Stimulated activated CD4-positive, alpha-beta T cell treated with anti-CD3 and anti-CD28 coated beads, Interleukin-4, amount 100 ng/mL, for 24 hours (primary cell): ENCODE data around the gene PFKL.

Experiments
- DNase-seq: peaks from one replicate; pipeline ENCODE4 v3.0.0-alpha.2; 2020

The PFKL gene

GRCh38 chr21:44314561-44314960 lies 14.7 kb downstream of the PFKL start:
- DNase-seq, result no peak

DNA sequence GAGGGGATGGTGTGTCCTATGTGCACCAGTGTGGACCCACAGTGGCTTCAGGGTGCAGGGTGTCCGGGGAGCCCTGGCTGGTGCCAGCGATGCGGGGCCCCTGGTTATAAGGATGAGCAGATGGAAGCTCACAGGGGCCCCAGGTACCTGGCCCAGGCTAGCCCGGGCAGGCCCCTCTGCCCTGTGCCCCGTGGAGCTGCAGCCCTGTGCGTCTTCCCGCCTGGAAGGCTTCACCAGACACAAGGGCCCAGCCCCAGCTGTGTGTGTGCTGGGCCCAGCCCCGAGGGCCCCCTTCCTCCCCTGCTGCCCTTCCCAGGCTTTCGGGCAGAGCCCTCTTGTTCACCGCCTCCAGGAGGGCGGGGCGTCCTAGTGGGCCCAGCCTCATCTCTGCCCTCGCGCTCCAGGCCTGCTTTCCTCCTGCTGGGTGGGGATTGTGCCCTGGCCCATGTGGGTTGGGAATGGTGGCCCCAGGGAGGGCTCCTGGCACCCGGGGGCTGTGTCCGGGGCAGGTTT lies 15.9 kb downstream of the PFKL start:
- no peak for DNase-seq

DNA sequence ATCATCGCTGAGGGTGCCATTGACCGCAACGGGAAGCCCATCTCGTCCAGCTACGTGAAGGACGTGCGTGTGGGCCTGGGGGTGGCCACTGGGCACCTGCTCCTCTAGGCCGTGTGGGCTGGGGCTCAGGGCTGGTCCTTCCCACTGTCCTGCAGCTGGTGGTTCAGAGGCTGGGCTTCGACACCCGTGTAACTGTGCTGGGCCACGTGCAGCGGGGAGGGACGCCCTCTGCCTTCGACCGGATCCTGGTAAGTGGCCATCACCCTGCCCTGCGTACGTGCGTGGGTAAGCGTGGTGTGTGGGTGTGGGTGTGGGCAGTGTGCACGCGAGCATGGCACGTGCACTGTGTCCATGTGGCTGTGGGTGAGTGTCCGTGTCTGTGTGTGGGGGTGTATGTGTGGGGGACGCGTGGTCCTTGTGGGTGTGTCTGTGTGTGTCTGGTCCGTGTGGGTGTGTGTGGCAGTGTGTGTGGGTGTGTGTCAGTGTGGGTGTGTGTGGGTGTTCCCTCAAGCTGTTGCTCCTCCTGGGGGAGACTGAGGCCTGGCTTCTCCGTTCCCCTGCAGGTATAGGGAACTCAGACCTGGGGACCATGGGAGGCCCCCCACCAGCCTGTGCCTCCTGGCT lies 16.5 kb downstream of the PFKL start:
- DNase-seq, result no peak

GRCh38 chr21:44317241-44317782 lies 17.5 kb downstream of the PFKL start:
- DNase-seq, result no peak

DNA sequence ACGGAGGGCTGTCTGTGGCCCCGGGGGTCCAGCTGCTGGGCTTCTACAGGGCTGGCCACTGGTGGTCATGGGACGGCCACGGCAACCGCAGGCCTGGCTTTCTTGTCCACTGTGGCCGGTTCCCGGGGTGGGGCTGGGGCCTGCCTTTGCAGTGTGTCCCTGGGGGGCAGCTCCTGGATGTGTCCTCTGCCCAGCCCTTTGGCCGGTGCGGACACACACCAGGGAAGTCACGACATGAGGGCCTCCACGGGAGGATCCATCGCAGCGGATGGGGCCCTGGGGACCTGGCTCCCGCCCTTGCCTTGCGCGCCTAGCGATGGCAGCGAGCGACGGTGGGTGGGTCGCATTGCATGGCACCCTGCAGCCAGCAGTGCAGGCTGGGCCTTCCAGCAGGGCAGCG lies 18.0 kb downstream of the PFKL start:
- DNase-seq, result no peak

DNA sequence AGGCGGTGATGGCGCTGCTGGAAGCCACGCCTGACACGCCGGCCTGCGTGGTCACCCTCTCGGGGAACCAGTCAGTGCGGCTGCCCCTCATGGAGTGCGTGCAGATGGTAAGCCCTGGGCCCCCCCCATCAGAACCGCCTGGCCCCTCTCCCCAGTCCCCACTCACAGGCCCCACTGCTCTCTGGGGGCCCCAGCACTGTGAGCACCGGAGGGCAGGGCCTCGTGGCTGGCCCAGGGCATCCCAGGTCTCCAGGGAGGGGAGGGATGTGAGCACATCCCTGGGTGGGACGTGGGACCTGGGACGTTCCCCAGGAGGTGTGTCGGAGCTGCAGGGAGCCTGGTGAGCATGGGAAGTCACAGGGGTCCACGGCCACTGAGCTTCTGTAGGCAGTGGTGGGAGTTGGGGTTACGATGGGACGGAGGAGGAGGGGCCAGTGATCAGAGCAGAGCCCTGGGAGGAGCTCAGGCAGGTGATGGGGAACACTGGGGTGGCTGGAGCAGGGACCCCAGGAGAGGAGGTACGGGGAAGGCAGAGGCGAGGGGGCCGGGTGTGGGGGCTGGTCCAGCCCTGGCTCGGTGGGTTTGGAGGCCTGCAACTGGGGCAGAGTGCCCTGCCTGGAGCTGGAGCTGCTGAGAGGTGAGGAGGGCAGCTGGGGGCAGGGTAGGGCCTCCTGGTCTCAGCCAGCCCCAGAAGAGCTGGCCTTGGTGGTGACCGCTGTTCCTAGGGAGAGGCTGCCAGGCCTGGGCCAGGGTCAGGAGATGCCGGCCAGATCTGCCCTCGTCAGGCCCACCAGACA lies 18.8 kb downstream of the PFKL start:
- DNase-seq, result no peak

- no peak for DNase-seq
Measured at GRCh38 chr21:44319407-44320065, 19.7 kb downstream of the PFKL start.

- no peak for DNase-seq
Measured at GRCh38 chr21:44320847-44321246, 21.0 kb downstream of the PFKL start.

DNA sequence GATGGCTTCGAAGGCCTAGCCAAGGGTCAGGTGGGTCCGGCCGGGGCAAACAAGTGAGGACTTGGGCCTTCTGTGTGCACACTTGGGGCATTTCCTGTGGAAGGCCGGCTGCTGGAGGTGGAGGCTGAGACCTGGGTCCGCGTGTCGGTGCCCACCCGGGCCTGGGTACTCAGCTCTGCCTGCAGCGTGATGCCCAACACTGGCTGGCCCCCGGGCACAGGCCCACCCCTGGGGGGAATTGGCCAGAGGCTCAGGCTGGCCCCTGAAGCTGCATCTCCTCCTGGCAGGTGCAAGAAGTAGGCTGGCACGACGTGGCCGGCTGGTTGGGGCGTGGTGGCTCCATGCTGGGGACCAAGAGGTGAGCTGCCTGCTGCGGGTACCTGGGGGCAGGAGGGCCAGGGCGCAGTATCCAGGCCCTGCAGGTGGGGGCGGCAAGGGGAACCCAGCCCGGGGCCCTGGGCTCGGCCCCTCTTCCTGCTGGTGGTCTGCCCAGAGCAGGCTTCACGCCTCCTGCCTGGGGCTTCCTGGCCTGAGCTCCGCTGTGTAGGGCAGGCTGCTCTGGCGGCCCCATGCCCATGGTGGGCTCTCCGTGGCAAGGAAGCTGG lies 22.1 kb downstream of the PFKL start:
- no peak for DNase-seq

DNA sequence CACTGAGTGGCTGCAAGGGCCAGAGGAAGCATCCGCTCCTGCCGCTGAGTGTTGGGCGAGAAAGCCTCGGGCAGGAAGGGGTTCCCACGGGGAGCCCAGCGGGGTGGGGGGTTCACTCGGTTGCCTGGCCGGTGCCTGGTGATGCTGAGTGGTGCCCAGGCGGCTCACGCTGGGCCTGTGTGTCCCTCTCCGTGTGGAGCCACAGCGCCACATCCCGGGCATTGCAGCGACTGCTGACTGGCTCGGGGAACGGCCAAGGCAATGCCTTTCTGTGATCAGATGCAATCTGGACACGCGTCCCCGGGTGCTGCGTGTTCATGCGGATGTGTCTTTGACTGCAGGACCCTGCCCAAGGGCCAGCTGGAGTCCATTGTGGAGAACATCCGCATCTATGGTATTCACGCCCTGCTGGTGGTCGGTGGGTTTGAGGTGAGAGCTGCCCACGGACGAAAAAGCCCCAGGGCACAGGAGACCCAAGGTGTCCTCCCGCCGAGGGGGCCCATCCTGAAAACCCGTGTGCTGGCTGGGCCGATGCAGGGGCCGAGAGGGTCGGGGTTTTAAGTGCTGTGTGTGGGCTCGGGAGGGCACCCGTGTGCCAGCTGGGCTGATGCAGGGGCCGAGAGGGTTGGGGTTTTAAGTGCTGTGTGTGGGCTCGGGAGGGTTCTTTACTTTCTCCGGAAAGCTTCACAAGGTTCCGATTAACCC lies 22.9 kb downstream of the PFKL start:
- no peak for DNase-seq

DNA sequence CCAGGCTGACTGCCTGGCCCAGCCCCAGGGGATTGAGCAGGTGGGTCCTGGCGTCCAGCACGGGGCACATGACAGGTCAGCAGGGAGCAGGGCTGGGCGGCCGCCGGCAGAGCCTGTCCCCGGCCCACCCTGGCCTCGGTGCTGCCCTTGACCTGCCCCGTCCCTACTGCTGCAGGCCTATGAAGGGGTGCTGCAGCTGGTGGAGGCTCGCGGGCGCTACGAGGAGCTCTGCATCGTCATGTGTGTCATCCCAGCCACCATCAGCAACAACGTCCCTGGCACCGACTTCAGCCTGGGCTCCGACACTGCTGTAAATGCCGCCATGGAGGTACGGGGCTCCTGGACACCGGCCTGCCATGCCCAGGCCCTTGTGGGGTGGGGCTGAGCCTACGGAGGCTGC lies 23.7 kb downstream of the PFKL start:
- DNase-seq, result no peak

GRCh38 chr21:44324106-44324853 lies 24.4 kb downstream of the PFKL start:
- DNase-seq, result no peak

DNA sequence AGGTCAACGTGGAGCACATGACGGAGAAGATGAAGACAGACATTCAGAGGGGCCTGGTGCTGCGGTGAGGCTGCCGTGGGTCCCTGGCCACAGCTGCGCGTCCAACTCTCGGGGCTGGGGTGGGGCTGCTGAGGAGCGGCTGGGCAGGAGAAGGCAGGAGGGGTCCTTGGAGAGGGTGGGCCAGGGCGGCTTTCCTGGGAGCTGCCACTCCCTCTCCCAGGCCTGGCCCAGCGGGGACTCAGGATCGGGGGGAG lies 24.9 kb downstream of the PFKL start:
- DNase-seq, result no peak

DNA sequence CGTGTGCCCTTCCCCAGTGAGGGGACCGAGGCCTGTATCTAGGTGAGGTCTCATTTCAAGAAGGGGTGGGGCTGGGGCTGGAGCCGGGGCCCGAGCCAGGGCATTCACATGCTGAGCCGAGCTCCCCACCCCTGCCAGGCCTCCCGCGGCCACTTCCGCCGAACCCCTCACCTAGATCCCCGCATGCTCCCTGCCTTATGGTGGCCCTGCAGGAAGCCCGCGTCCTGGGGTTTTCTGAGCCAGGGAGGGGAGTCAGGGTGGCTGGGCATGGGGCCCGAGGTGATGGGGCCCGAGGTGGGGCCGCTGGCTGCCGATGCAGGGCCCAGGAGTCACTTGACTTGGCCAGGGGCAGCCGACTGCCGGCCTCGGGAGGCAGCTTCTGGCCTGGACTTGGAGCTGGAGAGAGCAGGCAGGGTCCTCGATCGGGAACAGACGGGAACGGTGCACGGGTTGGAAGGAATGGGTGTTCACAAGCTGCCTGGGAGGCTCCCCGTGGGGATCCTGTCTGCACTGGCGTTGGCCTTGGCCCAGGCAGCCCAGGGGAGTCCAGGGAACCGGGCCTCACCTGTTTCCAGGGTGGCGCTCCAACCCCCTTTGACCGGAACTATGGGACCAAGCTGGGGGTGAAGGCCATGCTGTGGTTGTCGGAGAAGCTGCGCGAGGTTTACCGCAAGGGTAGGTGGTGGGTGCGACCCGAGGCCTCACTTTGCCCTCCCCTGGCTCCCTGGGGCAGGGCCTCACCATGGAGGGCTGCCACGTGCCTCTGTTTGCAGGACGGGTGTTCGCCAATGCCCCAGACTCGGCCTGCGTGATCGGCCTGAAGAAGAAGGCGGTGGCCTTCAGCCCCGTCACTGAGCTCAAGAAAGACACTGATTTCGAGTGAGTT lies 25.8 kb downstream of the PFKL start:
- no peak for DNase-seq

GRCh38 chr21:44326272-44326647 lies 26.4 kb downstream of the PFKL start:
- DNase-seq, result no peak

GRCh38 chr21:44326716-44327602 lies 27.1 kb downstream of the PFKL start:
- no peak for DNase-seq

GRCh38 chr21:44327603-44327974 lies 27.7 kb downstream of the PFKL start:
- no peak for DNase-seq

GRCh38 chr21:44328242-44328895 lies 28.5 kb downstream of the PFKL start:
- DNase-seq, result no peak

DNA sequence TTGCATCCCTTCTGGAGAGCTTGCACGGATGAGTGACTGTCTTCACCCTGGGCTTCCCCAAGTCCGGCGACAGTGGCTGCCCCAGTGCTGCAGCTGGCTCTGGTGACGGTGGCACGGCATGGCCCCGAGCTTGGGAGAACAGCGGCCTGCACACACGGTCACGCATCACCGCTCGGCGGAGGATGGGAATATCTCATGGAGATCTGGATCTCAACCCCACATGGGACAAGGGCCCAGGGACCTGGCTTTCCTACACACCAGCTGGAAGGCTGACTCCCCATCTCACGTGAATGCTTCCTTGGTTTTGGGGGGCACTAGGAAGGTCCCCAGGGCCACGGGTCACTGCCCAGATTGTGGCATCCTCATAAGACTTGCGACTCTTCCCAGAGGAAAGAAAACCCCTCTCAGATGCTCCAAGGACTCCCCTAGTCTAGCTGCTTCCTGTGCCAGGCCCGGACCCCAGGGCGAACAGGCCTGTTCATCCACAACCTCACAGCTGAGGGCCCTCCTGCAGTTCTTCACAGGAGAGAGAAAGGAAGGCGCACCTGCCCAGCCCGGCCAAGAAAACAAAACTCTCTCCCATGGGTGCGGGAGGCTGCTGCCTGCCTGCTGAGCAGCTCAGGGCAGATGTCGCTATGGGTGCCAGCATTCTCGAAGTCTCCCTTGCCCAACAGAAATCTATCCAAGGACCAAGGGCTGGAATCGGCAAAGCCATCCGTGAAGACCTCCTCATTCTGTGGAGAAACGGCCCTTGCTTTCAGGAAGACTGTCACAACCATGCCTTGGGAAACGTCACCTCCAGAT lies 29.4 kb downstream of the PFKL start:
- DNase-seq, result no peak
